Caco-2 (cell line): ENCODE measurements around the gene TCF12. TPM values are rescaled to one million over a fixed set of nuclear protein-coding genes. Genes with fewer than 3 reads are reported as not detected.

Experiments
- BruUV-seq: library from RNA; stranded (reverse); fragments of 400-500 nt; replicated peaks from 2 replicates; lab custom pipeline; 2021; lab: Mats Ljungman, UMichigan
- CTCF ChIA-PET: fragments of 300-600 bp; sonication (Branson Sonifier 250); formaldehyde crosslinking; loops from one replicate; lab custom pipeline; 2022; ENCODE audit warnings: antibody characterized with exemption; lab: Charles Lee
- POLR2A ChIA-PET: fragments of 300-600 bp; sonication (Branson Sonifier 250); formaldehyde crosslinking; loops from one replicate; lab custom pipeline; 2022; ENCODE audit warnings: antibody characterized with exemption; lab: Charles Lee
- DNase-seq, 2 experiments: peaks; one replicate each; pipeline versions ENCODE4 v3.0.0 to v3.0.0-alpha.2; 2020 to 2022
- H3K27me3 ChIP-seq: replicated peaks from 2 replicates; pipeline ENCODE4 v1.6.0; 2011; ENCODE audit warnings: low read length; ENCODE audit not compliant: control insufficient read depth, insufficient read depth
- H3K36me3 ChIP-seq: 2 replicates; pipeline ENCODE4 v1.5.1; 2011; ENCODE audit warnings: low read length; ENCODE audit not compliant: control insufficient read depth, insufficient read depth
- H3K4me1 ChIP-seq: fragments of 250-450 bp; sonication (Bioruptor Pico); 2 replicates; pipeline ENCODE4 v1.5.1; 2020; ENCODE audit warnings: mild to moderate bottlenecking
- H3K4me3 ChIP-seq: 2 replicates; pipeline ENCODE4 v1.5.1; 2011; ENCODE audit warnings: low read depth, mild to moderate bottlenecking, control low read depth, low read length
- H3K9me3 ChIP-seq: fragments of 250-450 bp; sonication (Bioruptor Pico); 2 replicates; pipeline ENCODE4 v1.5.1; 2020; ENCODE audit warnings: mild to moderate bottlenecking, moderate library complexity
- H3K27ac Mint-ChIP-seq: one replicate; pipeline ENCODE4 v1.8.0; 2022; ENCODE audit warnings: mixed read lengths; ENCODE audit not compliant: unreplicated experiment
- H3K27me3 Mint-ChIP-seq: one replicate; pipeline ENCODE4 v1.8.0; 2022; ENCODE audit warnings: mixed read lengths; ENCODE audit not compliant: insufficient read depth, unreplicated experiment
- H3K36me3 Mint-ChIP-seq: one replicate; pipeline ENCODE4 v1.8.0; 2022; ENCODE audit warnings: mild to moderate bottlenecking, mixed read lengths; ENCODE audit not compliant: insufficient read depth, unreplicated experiment
- H3K4me1 Mint-ChIP-seq: one replicate; pipeline ENCODE4 v1.8.0; 2022; ENCODE audit warnings: low read depth, mixed read lengths; ENCODE audit not compliant: unreplicated experiment
- H3K4me3 Mint-ChIP-seq: one replicate; pipeline ENCODE4 v1.8.0; 2022; ENCODE audit warnings: mild to moderate bottlenecking, moderate library complexity, mixed read lengths; ENCODE audit not compliant: unreplicated experiment
- H3K9me3 Mint-ChIP-seq: one replicate; pipeline ENCODE4 v1.8.0; 2022; ENCODE audit warnings: mixed read lengths; ENCODE audit not compliant: unreplicated experiment
- CTCF ChIP-seq, 2 experiments: fragments of 200-600 bp in 1 of 2; IDR thresholded peaks; 1 replicate in 1 of 2; 2 replicates in 1 of 2; pipeline versions ENCODE4 v1.5.1 to v1.8.0; 2011 to 2022; ENCODE audit warnings: antibody characterized with exemption in 1 of 2, control low read depth in 1 of 2, inconsistent platforms in 1 of 2, low read depth in 1 of 2, low read length in 1 of 2, mild to moderate bottlenecking in 1 of 2, moderate library complexity in 1 of 2; ENCODE audit not compliant: insufficient read depth in 1 of 2, severe bottlenecking in 1 of 2, unreplicated experiment in 1 of 2
- intact Hi-C: fragments of 100-400 bp; cut with micrococcal nuclease; formaldehyde crosslinking; loops from one replicate; pipeline ENCODE4 v1.10.0; 2022; ENCODE audit not compliant: unreplicated experiment
- total RNA-seq: library from RNA; stranded (reverse); gene quantifications from 2 replicates; pipeline ENCODE4 v1.2.3, GENCODE V29; 2022

The TCF12 gene
- total RNA-seq, 1 experiment from 2014 or later = 64.4 TPM

DNA sequence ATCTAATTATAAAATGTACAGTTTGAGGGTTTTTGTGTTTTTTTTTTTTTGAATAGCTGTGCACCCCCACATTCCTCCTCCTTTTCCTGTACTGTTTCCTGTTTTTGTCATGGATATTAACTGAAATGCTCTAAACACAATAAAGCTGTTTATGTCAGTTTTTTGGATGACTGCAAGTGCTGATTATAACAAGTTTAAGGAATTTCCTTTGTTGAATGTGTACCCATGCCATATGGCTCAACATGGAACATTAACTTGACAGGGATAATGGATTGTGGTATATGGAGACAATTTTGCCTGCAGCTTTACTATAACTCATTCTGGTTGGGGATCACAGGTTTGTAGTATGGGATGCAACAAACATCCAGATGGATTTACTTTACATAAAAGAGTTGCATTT is 216.4 kb downstream of the TCF12 start:
- no peaks in the 10 kb centered on the region for H3K9me3 Mint-ChIP-seq
- CTCF ChIA-PET = no interaction called here
- H3K36me3 ChIP-seq = no peaks in the 10 kb centered on the region
- POLR2A ChIA-PET = no interaction called here
- H3K27me3 Mint-ChIP-seq = no peaks in the 10 kb centered on the region
- no TSS peak for BruUV-seq
- no peaks in the 10 kb centered on the region for H3K9me3 ChIP-seq
- no peaks in the 10 kb centered on the region for H3K36me3 Mint-ChIP-seq
- H3K27ac Mint-ChIP-seq = no peak overlapping the region
- no peak overlapping the region for H3K4me3 ChIP-seq
- H3K4me3 Mint-ChIP-seq = no peak overlapping the region
- H3K4me1 ChIP-seq = no peaks in the 10 kb centered on the region
- TF ChIP-seq CTCF (IDR thresholded peaks at IDR 0.05; ENCODE audit: insufficient read depth in 1 of 2, low read depth in 1 of 2, low read length in 1 of 2, severe bottlenecking in 1 of 2, unreplicated experiment in 1 of 2) = no peak
- DNase-seq = no peak
- intact Hi-C loops = loop anchor here (10.0 kb wide), 1 partner anchor 640 kb away; no protein-coding TSS in a partner anchor
- no peaks in the 10 kb centered on the region for H3K4me1 Mint-ChIP-seq
- H3K27me3 ChIP-seq = no peaks in the 10 kb centered on the region

- Mint-ChIP-seq H3K4me1 (no peaks in the 10 kb centered on the region), H3K27ac (no peak overlapping the region)
Measured at GRCh38 chr15:57135800-57136199, 217.4 kb downstream of the TCF12 start.

DNA sequence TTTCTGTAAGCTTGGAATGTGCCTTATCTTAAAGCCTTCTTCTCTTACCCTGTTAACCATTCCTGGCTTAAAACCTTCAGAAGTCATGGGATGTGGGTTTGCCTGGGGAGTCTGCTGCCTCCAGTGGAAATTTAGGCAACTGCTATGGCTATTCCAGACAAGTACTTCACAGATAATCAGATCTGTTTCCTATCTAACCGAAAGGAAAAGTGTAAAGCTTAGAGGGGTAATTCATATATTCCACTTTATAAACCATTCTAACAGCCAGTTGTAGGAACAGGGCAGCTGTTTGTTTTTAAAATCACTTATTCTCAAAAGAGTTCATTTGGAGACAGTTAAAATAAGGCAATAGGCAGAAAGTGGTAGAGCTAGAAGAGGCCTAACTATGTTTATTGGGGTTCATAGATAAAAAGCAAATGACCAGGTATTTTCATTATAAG is 219.9 kb downstream of the TCF12 start:
- Mint-ChIP-seq H3K4me1 (peaks cover 2% of the 10 kb centered on the region), H3K27ac (no peak overlapping the region), H3K9me3 (no peaks in the 10 kb centered on the region), H3K27me3 (no peaks in the 10 kb centered on the region), H3K36me3 (no peaks in the 10 kb centered on the region), H3K4me3 (no peak overlapping the region)
- Histone ChIP-seq H3K36me3 (no peaks in the 10 kb centered on the region), H3K4me1 (no peaks in the 10 kb centered on the region), H3K4me3 (no peak overlapping the region), H3K27me3 (no peaks in the 10 kb centered on the region), H3K9me3 (no peaks in the 10 kb centered on the region)
- TF ChIP-seq CTCF (IDR thresholded peaks at IDR 0.05; ENCODE audit: insufficient read depth in 1 of 2, low read depth in 1 of 2, low read length in 1 of 2, severe bottlenecking in 1 of 2, unreplicated experiment in 1 of 2) = peak; percentile 84 to 87
- POLR2A ChIA-PET = interaction anchor here (0.7 kb wide), 1 partner anchor 220 kb away, joined by 3 read pairs; no protein-coding TSS in a partner anchor
- CTCF ChIA-PET = interaction anchor here (0.7 to 1.2 kb wide), 5 partner anchors 8 to 251 kb away, joined by 3 to 5 read pairs (median 3); no protein-coding TSS in a partner anchor
- no TSS peak for BruUV-seq
- intact Hi-C loops = loop anchor here (1.0 to 10.0 kb wide), 5 partner anchors 32 to 644 kb away; partner anchors contain the start of gene TCF12
- DNase-seq = peak; percentile 60 to 72

More at GRCh38 chr15:57135800-57136199, 217.4 kb downstream of the TCF12 start:
- no peak for TF ChIP-seq CTCF (IDR thresholded peaks at IDR 0.05; ENCODE audit: insufficient read depth in 1 of 2, low read depth in 1 of 2, low read length in 1 of 2, severe bottlenecking in 1 of 2, unreplicated experiment in 1 of 2)
- Histone ChIP-seq H3K27me3 (no peaks in the 10 kb centered on the region), H3K4me1 (no peaks in the 10 kb centered on the region), H3K4me3 (no peak overlapping the region), H3K9me3 (no peaks in the 10 kb centered on the region), H3K36me3 (no peaks in the 10 kb centered on the region)
- Mint-ChIP-seq H3K9me3 (no peaks in the 10 kb centered on the region), H3K36me3 (no peaks in the 10 kb centered on the region), H3K27me3 (no peaks in the 10 kb centered on the region), H3K4me3 (no peak overlapping the region)
- BruUV-seq = no TSS peak
- ChIA-PET CTCF (no interaction called here), POLR2A (interaction anchor here (0.6 kb wide), 1 partner anchor 82 kb away, joined by 4 read pairs; no protein-coding TSS in a partner anchor)
- intact Hi-C loops = loop anchor here (10.0 kb wide), 1 partner anchor 641 kb away; no protein-coding TSS in a partner anchor
- DNase-seq = no peak
